ENCODE data around the gene SH3RF3.
A peak's percentile ranks its signal among the peaks of the same experiment; 100 is the strongest.

Gene SH3RF3

GRCh38 chr2:109243526-109244303, 114.7 kb downstream of the SH3RF3 start:
- DNase-seq = peak; percentile 13

GRCh38 chr2:109244304-109244582, 115.2 kb downstream of the SH3RF3 start:
- DNase-seq = no peak

GRCh38 chr2:109244750-109245382, 115.9 kb downstream of the SH3RF3 start:
- DNase-seq = peak; percentile 41

- no peak for DNase-seq
Observed at GRCh38 chr2:109246176-109246575, 117.2 kb downstream of the SH3RF3 start.

- DNase-seq = no peak
Observed at GRCh38 chr2:109246616-109247015, 117.6 kb downstream of the SH3RF3 start.

GRCh38 chr2:109247340-109247739, 118.3 kb downstream of the SH3RF3 start:
- DNase-seq = no peak

GRCh38 chr2:109247812-109248211, 118.8 kb downstream of the SH3RF3 start:
- DNase-seq = no peak

GRCh38 chr2:109248590-109248989, 119.6 kb downstream of the SH3RF3 start:
- no peak for DNase-seq

GRCh38 chr2:109253217-109253616, 124.2 kb downstream of the SH3RF3 start:
- no peak for DNase-seq

- DNase-seq = no peak
Observed at GRCh38 chr2:109254174-109254904, 125.3 kb downstream of the SH3RF3 start.

GRCh38 chr2:109255654-109256053, 126.6 kb downstream of the SH3RF3 start:
- DNase-seq = no peak

GRCh38 chr2:109256111-109256510, 127.1 kb downstream of the SH3RF3 start:
- DNase-seq = no peak

GRCh38 chr2:109256921-109257320, 127.9 kb downstream of the SH3RF3 start:
- no peak for DNase-seq

GRCh38 chr2:109257653-109258052, 128.6 kb downstream of the SH3RF3 start:
- DNase-seq = no peak

GRCh38 chr2:109258376-109258775, 129.4 kb downstream of the SH3RF3 start:
- no peak for DNase-seq

- no peak for DNase-seq
Observed at GRCh38 chr2:109258905-109259540, 130.0 kb downstream of the SH3RF3 start.

- no peak for DNase-seq
Observed at GRCh38 chr2:109259671-109260070, 130.7 kb downstream of the SH3RF3 start.

GRCh38 chr2:109260116-109260855, 131.3 kb downstream of the SH3RF3 start:
- no peak for DNase-seq

GRCh38 chr2:109260886-109261700, 132.1 kb downstream of the SH3RF3 start:
- DNase-seq = no peak

- DNase-seq = no peak
Observed at GRCh38 chr2:109261906-109262631, 133.1 kb downstream of the SH3RF3 start.

Data from activated CD8-positive, alpha-beta memory T cell treated with anti-CD3 and anti-CD28 coated beads for 24 hours (primary cell).